Suprapubic skin (tissue), 4 donors: ENCODE data around the gene NR5A2. TPM values are rescaled to one million over a fixed set of nuclear protein-coding genes. Genes with fewer than 3 reads are reported as not detected.

Experiments
- DNase-seq, 2 donors: peaks; one replicate each; pipeline ENCODE4 v3.0.0-alpha.2; 2019; ENCODE audit warnings: low spot score in 2 of 2
- H3K27ac ChIP-seq: fragments of 200-600 bp; sonication (generic); one replicate; pipeline ENCODE4 v1.5.1; 2019
- H3K27me3 ChIP-seq: fragments of 200-600 bp; sonication (generic); one replicate; pipeline ENCODE4 v1.5.1; 2019
- H3K36me3 ChIP-seq: fragments of 200-600 bp; sonication (generic); one replicate; pipeline ENCODE4 v1.5.1; 2019
- H3K4me1 ChIP-seq: fragments of 200-600 bp; sonication (generic); one replicate; pipeline ENCODE4 v1.5.1; 2019
- H3K4me3 ChIP-seq: fragments of 200-600 bp; sonication (generic); one replicate; pipeline ENCODE4 v1.5.1; 2019; ENCODE audit warnings: mild to moderate bottlenecking
- H3K9me3 ChIP-seq: fragments of 200-600 bp; sonication (generic); one replicate; pipeline ENCODE4 v1.5.1; 2019
- EP300 ChIP-seq: sonication (generic); formaldehyde crosslinking; IDR thresholded peaks from one replicate; pipeline ENCODE4 v1.6.1; 2017; ENCODE audit warnings: antibody characterized with exemption
- POLR2A ChIP-seq, 2 donors: fragments of 450-650 bp; IDR thresholded peaks; one replicate each; pipeline ENCODE4 v1.6.1; 2017; ENCODE audit warnings: antibody characterized with exemption in 2 of 2, mild to moderate bottlenecking in 2 of 2, moderate library complexity in 2 of 2
- POLR2AphosphoS5 ChIP-seq, 3 donors: sonication (generic); formaldehyde crosslinking; IDR thresholded peaks; one replicate each; pipeline ENCODE4 v1.6.1; 2017; ENCODE audit warnings: antibody characterized with exemption in 3 of 3
- WGBS: methylation state at CpG from one replicate; pipeline ENCODE4 v1.1.5; 2018; 5-methylcytosine and 5-hydroxymethylcytosine counted together
- total RNA-seq, 4 donors: library from RNA; depleted of rRNA; stranded (reverse); fragments of >200 nt; gene quantifications; one replicate each; pipeline ENCODE4 v1.1.0, GENCODE V29; 2016
- TF ChIP-seq, protein P1 (sequence below), 2 donors: fragments of 200-600 bp in 1 of 2; fragments of 450-650 bp in 1 of 2; sonication (generic) in 1 of 2; IDR thresholded peaks; one replicate each; pipeline ENCODE4 v1.5.1; 2016 to 2019; ENCODE audit warnings: antibody characterized with exemption in 2 of 2, mild to moderate bottlenecking in 1 of 2, moderate library complexity in 1 of 2

The NR5A2 gene
- total RNA-seq, 4 donors from 2014 or later, result 0.49 to 3.3 (median 0.96) TPM

DNA sequence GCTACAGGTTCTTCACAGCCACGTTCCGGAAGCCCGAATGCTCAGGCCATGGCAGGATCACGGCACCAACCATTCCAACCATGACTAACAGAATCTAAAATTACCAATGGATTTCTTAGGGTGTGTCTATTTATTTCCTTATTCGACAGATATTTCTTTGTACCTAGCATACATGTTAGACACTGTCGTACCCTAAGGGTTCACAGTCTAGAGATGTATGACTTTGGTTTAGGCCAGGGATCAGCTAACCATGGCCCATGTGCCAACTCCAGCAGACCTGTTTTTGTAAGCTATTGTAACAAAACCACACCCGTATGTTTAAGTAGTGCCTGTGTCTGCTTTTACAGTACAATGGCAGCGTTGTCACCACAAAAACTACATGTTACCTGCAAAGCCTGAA lies 167.0 kb downstream of the NR5A2 start:
- Histone ChIP-seq H3K27ac (no peak overlapping the region), H3K36me3 (no peaks in the 10 kb centered on the region), H3K9me3 (no peaks in the 10 kb centered on the region), H3K27me3 (no peaks in the 10 kb centered on the region), H3K4me3 (no peak overlapping the region), H3K4me1 (no peaks in the 10 kb centered on the region)
- TF ChIP-seq EP300 (no peak), POLR2A (IDR thresholded peaks at IDR 0.05) (no peak), POLR2AphosphoS5 (IDR thresholded peaks at IDR 0.05) (no peak)
- TF ChIP-seq, protein P1, sequence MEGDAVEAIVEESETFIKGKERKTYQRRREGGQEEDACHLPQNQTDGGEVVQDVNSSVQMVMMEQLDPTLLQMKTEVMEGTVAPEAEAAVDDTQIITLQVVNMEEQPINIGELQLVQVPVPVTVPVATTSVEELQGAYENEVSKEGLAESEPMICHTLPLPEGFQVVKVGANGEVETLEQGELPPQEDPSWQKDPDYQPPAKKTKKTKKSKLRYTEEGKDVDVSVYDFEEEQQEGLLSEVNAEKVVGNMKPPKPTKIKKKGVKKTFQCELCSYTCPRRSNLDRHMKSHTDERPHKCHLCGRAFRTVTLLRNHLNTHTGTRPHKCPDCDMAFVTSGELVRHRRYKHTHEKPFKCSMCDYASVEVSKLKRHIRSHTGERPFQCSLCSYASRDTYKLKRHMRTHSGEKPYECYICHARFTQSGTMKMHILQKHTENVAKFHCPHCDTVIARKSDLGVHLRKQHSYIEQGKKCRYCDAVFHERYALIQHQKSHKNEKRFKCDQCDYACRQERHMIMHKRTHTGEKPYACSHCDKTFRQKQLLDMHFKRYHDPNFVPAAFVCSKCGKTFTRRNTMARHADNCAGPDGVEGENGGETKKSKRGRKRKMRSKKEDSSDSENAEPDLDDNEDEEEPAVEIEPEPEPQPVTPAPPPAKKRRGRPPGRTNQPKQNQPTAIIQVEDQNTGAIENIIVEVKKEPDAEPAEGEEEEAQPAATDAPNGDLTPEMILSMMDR (IDR thresholded peaks at IDR 0.05), result no peak
- no peak for DNase-seq
- WGBS, result 76% methylated on average over 8 of the region's 8 CpGs

DNA sequence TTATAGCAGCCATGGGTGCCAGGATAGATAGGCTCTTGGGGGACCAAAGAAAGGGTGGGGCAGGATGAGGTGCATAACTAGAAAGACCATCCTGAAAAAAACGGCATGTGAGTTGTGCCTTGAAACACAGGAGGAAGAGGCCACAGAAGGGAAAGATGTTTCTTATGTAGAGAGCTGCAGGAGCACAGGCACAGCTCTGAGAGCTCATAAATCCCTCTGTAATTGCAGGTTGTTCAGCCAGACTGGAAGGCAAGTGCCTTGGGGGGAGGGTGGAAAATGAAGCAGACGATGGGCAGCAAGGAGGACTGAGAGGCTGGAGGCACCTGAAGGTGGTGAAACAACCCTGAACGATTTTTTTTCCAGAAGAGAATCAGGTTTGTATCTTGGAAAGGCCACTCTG lies 170.7 kb downstream of the NR5A2 start:
- 12% methylated on average over 3 of the region's 3 CpGs for WGBS
- Histone ChIP-seq H3K9me3 (no peaks in the 10 kb centered on the region), H3K4me3 (no peak overlapping the region), H3K27ac (no peak overlapping the region), H3K4me1 (no peaks in the 10 kb centered on the region), H3K27me3 (no peaks in the 10 kb centered on the region), H3K36me3 (no peaks in the 10 kb centered on the region)
- DNase-seq, result no peak
- TF ChIP-seq EP300, result no peak
- TF ChIP-seq, protein P1 (IDR thresholded peaks at IDR 0.05), result no peak
- no peak for TF ChIP-seq POLR2AphosphoS5 (IDR thresholded peaks at IDR 0.05)
- TF ChIP-seq POLR2A (IDR thresholded peaks at IDR 0.05), result no peak

DNA sequence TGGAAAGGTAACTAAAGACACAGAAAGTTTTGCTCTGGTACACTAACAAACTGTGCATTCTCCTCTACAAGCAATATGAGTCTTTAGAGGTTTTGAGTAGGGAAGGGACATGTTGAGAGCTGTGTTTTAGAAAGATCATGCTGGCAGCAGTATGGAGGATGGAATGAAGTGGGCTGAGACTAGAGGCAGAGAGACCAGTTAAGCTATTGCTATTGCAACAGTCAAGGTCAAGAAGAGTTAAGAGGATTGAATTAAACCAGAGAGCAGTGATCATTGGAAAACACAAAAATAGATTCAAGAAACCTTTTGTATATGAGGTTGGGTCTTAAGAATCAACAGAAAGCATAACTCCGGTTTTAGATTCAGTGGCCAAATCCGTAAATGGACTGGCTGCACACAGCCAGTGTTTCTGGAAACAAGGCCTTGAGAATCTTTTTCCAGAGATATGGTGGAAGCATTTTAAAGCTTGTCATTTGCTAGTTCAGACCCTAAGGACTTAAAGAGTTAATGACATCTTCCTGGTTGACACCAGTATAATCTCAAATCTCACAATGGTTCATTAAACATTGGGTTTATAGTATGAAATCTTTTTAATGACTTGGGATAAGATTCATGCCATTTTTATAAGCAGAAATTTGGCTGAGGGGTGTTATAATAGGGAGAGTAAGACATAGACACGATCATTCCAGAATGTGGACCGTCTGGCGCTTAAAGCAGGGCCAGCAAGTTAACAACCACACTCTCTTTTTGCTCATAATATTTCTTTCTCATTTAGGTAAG lies 177.9 kb downstream of the NR5A2 start:
- Histone ChIP-seq H3K4me3 (no peak overlapping the region), H3K9me3 (no peaks in the 10 kb centered on the region), H3K4me1 (no peaks in the 10 kb centered on the region), H3K27ac (no peak overlapping the region), H3K36me3 (no peaks in the 10 kb centered on the region), H3K27me3 (no peaks in the 10 kb centered on the region)
- no peak for TF ChIP-seq EP300
- no peak for TF ChIP-seq POLR2A (IDR thresholded peaks at IDR 0.05)
- no peak for TF ChIP-seq POLR2AphosphoS5 (IDR thresholded peaks at IDR 0.05)
- TF ChIP-seq, protein P1 (IDR thresholded peaks at IDR 0.05), result no peak
- no peak for DNase-seq
- whole genome bisulfite sequencing, result 57% methylated on average over 5 of the region's 5 CpGs

DNA sequence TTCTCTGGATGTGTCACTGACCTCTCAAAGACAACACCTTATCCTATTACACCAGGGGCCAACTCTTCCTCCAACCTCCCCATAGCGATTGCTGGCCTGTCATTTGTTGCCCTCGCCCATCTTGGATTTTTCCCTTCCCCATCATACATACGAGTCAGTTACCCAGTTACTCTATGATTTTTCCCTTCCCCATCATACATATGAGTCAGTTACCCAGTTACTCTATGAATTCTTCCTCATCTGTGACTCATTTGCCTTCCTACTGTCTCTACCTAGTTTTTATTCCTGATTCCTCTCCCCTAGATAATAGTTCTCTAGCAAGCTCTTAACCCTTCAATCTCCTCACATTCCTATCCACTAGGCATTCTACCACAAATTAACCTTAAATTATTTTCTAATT lies 178.8 kb downstream of the NR5A2 start:
- no peak overlapping the region for H3K27ac ChIP-seq
- WGBS, result 76% methylated on average over 3 of the region's 3 CpGs
- H3K9me3 ChIP-seq, result no peaks in the 10 kb centered on the region
- H3K36me3 ChIP-seq, result no peaks in the 10 kb centered on the region
- no peaks in the 10 kb centered on the region for H3K27me3 ChIP-seq
- H3K4me3 ChIP-seq, result no peak overlapping the region
- DNase-seq, result no peak
- no peak for TF ChIP-seq EP300
- TF ChIP-seq POLR2AphosphoS5 (IDR thresholded peaks at IDR 0.05), result no peak
- TF ChIP-seq, protein P1 (IDR thresholded peaks at IDR 0.05), result no peak
- TF ChIP-seq POLR2A (IDR thresholded peaks at IDR 0.05), result no peak
- no peaks in the 10 kb centered on the region for H3K4me1 ChIP-seq

DNA sequence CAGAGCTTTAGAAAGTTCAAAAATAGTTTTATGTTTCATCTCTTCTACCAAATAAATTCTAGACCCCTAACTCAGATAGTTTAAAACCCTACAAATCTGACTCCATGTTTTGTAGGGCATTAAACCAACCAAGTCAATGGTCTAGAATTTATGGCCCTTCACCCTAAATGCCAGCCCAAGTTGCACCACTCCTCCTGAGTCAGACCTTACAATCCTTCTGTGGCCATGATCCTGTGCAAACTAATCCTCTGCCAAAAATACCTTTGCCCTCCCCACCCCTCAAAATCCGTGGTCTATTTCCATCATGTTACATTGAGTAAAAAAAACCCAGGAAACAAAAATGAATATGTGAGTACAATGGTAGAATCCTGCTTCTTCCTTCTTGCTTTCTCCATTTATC lies 179.3 kb downstream of the NR5A2 start:
- TF ChIP-seq, protein P1 (IDR thresholded peaks at IDR 0.05), result no peak
- no peaks in the 10 kb centered on the region for H3K9me3 ChIP-seq
- H3K27ac ChIP-seq, result no peak overlapping the region
- WGBS, result 41% methylated on average over 1 of the region's 1 CpG
- no peaks in the 10 kb centered on the region for H3K27me3 ChIP-seq
- no peaks in the 10 kb centered on the region for H3K36me3 ChIP-seq
- no peaks in the 10 kb centered on the region for H3K4me1 ChIP-seq
- no peak for DNase-seq
- H3K4me3 ChIP-seq, result no peak overlapping the region
